NCI-H82 (cell line): ENCODE measurements around the gene STX18.
A peak's percentile ranks its signal among the peaks of the same experiment; 100 is the strongest.
"Not testable (repeated sequence)": the region's sequence is repeated elsewhere in the genome, so short reads cannot be mapped to it uniquely, and the experiment has no call there.

Source experiments
- DNase-seq: peaks from one replicate; lab custom pipeline; 2025; lab: John Stamatoyannopoulos, UW

Gene STX18

DNA sequence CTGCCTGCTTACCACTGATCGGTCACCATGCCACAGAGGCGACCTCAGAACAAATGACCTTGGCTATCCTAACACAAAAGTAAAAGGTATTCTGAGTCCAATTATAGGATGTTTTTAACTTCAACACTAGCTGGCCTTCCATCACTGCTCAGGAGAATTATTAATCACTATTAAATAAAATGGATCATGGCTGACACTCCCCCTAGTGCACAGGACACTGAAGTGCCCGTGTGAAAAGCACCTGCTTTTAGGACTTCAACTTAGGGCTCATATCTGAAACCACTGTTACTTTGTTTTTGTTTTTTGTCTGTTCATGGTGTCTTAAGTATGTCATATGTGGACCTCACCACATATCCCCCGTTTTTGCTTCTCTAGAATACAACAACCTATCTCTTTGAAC, 33.9 kb downstream of the STX18 start:
- DNase-seq: peak; percentile 5

DNA sequence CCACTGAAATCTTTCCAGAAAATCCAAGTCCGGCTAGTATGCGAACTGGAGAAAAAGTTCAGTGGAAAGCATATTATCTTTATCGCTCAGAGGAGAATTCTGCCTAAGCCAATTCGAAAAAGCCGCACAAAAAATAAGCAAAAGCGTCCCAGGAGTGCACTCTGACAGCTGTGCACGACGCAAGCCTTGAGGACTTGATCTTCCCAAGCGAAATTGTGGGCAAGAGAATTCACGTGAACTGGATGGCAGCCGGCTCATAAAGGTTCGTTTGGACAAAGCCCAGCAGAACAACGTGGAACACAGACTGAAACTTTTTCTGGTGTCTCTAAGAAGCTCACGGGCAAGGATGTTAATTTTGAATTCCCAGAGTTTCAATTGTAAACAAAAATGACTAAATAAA, 34.4 kb downstream of the STX18 start:
- no peak for DNase-seq

DNA sequence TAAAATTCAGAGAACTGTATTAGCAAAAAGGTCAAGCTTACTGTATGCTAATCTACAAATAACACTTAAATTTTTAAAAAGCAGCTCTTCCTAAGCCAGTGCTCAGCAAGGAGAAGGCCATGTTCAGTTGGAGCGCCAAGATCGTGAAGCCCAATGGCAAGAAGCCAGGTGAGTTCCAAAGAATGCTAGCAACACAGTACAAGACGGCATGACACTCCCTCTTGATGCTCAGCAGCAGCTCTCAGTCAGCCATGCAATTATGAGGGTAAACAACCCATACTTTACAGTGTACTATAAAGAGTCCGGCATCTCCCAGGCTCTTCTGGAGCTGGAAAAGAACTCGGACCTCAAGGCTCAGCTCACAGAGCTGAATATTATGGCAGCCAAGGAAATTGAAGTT, 34.9 kb downstream of the STX18 start:
- DNase-seq: no peak

DNA sequence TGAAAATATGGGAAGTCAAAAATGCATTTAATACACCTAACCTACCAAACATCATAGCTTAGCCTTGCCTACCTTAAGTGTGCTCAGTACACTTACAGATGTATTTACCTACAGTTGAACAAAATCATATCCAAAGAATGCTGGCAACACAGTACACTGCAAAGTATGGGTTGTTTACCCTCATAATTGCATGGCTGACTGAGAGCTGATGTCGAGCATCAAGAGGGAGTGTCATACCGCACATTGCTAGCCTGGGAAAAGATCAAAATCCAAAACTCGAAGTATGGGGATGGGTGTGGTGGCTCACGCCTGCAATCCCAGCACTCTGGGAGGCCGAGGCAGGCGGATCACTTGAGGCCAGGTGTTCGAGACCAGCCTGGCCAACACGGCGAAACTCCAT, 36.6 kb downstream of the STX18 start:
- not testable (repeated sequence) for DNase-seq

DNA sequence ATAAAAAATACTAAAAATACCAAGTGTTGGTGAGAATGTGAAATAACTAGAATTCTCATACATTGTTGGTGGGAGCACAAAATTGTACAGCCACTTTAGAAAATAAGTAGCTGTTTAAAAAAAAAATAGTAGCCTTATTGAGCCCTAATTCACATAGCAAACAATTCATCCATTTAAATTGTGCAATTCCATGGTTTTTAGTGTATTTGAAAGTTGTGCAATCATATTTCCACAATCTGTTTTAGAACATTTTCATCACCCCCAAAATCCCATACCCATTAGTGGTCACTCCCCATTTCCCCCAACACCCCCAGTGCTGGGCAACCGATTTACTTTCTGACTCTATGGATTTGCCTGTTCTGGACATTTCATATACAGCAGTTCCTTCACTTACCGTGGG, 37.1 kb downstream of the STX18 start:
- DNase-seq: no peak

DNA sequence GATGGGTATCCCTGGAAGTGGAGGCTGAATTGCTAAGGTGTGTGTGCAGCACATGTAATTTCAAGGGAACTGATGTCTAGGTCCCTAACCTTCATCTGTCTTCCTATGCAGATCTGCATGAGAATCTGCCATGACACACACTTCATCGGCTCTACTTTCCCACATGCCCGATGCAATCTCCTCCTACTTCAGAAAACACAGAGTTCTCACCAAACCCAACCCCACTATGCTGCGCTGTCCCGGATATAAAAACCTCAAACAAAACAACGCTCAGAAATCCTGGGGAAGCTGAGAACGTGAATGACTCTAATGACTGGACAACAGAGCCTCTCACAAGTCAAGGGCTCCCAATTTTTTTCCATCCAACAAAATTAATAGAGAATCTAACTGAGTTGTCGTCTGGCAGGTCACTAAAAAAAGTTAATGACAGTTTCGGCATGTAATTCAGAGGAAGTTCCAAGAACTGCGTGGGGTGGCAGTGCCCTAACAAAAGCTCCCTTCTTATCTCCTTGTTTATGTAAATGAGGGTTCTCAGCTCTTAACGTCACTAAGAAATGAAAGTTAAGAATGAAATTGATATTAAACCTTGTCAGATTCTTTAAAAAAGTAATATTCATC, 39.0 kb downstream of the STX18 start:
- DNase-seq: no peak

DNA sequence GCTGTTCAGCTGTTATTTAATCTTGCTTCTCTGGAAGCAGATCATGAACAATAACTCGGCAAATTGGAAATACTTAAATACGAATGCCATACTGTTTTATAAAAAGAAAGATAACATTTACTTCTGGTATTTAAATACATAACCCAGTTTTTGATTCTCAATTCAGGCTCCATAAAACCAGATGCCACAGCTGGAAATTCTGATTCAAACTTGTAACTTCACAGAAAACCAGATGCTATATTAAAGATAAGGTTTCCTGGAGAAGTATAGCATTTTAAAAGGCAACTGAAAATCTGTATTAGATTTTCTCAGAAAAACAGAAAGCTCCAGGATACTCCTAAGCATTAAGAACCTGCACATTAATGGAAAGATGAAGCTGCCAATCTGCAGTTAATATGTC, 40.2 kb downstream of the STX18 start:
- no peak for DNase-seq

DNA sequence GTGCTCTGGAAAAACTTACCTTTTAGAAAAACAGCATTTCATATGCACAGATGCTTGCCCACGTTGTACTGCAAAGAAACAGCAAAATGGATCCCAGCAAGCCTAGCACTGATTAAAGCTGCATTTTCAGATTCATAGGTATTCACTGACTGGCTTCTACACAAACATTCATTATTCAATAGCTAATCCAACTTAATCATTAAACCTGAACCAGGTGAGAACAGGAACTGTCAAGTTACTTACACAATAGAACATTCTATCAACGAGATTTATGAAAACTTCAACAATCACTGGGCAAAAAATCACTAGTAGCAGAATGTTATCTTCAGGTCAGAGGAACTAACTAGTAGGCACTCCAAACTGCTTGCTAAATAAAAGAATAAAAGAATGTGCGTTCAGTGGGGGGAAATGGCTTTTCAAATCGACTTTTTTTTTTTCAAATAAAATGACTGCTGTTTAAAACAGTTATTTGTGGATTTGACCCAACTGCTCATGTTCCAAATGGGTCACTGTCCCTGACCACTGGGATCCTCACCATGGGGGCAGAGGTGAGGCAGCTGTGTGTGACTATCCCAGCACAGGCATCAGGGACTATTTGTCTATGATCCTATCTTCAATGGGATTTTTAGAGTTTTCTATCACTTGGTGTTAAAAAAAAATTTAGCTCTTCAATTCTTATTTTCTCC, 42.3 kb downstream of the STX18 start:
- no peak for DNase-seq

DNA sequence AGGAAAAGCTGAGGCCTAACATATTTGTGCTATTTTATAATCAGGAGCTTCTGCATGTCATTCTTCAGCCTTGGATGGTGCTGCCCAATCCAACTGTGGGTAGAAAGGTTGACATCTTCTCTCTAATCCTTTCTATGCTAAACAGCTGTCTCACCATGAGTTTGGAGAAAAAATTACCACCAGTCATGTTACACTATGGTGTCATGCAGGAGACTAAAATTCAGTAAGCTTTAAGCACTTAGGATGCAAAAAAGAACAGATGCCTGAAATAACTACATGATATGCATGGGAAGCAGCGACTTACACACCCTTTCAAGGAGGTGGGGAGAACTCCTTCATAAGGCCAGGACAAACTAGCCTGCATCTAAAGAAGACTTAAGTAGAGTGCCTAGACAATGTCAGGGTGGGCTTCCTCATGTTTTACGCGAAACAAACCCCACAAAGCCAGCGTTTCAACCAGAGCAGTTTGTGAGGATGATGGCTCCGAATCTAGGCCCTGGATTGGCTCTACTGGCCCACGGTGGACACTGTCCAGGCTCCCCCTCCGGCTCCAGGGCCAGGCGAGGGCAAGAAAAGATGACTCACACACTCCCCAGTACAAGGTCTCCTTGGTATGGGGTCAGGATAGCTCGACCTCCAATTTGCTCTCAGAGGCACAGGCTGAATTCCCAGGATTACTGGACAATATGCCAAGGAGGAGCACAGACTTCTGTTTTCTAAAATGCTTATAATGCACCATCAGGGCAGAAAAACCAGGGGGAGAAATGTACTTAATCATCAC, 45.1 kb downstream of the STX18 start:
- DNase-seq: peak; percentile 1

DNA sequence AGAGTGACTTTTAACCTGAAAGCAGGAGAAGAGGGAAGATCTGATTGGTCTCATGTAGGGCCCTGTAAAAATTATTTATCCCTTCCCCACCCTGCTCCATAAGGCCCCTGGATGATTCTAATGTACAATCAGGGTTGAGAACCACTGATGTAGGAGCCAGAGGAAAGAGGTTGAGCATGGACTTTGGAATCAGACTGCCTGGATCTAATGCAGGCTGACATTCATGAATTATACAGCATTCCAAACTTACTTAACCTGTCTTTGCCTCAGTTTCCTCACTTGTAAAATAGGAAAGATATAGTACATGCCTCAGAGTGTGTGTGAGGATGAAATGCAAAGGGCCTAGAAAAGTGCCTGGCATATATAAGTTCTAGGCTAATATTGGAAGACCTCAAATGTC, 47.0 kb downstream of the STX18 start:
- no peak for DNase-seq

DNA sequence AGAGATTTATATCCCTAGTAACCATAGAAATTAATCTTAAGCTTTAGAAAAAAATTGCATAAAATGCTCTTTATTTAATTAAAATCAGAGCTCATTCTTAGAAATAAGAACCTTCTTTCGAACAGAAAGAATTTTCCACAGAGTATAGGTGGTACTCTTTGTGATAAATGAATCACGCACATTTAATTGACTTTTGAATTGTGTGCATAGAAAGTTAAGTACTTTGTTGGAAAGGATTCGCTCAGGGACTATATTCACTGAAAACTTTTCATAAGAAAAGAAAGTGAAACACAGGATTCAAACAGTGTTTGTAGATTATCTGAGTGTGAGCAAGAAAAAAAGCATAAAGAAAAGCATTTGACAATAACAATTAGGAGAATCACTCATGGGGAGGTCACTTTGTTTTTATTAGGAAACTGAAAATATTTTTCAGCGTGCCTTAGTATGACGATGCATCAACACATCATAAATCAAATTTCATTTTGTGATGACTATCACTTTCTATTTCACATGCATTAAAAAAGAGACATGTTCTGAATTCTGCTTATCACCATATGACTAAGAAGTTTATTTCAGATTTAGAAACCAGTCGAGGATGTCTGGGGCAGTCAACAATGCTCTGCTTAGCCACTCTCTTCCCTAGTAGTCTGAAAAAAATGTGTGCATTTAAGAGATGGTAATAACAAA, 49.5 kb downstream of the STX18 start:
- DNase-seq: no peak

DNA sequence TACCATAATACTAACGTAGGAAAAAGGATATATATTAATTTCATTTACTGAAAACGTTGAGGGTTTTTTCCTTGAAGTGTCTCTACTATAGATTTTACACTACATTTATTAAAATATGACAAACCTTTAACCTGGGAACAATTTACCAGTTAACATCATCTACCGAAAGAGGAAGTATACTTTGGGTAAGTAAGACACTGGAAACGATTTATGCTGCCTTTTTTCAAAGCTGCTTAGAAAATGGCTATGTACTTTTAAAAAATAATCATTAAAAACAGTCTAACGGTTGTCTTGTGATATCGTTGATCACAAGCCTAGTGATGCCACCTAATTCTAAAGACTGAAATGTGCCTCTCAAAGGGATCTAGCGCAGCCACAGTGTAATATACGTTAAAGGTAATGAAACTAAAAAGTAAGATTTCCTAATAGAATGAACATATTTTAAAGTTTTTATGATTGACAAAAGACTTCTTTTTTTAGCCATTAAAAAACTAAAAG, 50.4 kb downstream of the STX18 start:
- DNase-seq: no peak

DNA sequence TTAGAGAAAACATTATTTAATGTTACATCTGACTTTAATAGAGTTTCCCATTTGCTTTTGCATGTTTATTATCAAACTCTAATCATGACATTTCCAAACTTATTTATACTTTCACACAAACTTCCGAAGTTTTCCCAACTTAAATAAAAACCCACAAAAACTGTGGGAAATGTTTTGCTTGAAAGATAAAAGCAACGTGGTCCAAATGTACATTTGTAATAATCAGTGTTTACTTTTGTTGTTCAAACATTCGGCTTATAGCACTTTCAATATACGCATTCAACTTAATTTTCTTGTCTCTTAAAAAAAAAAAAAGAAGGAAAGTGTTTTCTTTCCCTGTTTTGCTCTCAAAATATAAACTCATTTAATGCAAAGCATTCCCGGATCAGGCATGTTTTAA, 51.0 kb downstream of the STX18 start:
- DNase-seq: no peak

DNA sequence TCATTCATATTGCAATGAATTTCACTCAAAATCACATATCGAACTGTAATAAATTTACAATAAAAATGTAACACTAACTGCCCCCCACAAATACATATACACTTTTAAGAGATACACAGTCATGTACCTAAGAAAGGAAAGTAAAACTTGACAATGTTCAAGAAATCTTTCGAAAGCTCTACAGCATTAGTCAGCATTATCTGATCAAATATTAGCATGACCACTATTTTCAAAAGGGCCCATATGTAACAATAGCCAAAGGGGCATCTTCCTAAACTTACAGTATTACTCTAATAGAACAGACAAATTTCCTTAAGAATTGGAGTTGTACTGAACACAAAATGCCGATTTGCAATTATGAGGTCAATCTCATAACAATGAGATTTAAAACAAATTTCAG, 51.8 kb downstream of the STX18 start:
- DNase-seq: no peak

DNA sequence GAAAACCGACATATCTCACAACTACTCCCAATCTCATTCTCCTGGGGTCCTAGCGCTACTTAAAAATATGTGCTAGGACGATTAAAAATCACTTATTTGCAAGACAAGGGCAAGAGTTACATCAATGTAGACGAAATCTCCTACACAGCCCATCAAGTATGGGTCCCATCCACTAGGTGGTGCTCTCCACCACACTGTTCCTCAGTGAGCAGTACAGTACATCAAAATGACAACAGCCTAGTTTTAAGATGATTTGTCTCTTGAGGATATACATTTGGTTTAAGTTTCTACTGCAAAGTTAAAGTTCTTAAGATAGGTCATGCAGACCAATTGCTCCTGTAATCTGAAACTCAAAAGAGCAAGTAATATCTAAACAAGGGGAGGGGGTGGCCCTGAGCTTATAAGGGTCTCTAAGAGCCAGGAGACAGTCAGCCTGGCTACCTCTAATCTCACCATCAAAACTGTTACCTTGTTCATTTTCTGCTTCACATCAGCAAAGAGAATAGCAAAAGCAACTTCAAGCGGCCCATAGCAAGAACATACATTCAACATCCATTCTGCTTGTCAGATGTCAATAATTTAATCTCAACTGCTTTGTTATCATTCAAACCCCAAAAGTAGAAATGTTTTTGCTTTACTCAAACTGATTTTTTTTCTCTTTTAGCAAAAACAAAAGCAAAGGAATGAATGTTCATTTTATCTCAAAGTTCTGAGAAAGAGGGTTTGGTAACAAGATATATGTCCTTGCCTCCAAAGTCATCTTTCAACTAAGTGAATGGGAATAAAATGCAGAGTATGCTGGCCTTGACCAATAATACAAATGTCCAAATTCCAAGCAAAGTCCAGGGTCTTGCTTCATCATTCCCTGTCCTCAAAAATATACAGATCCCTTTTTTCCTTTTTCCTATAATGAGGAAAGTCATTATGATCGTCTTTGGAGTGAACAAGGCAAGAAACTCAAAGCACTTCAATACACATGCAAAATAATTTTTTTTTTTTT, 53.1 kb downstream of the STX18 start:
- DNase-seq: peak; percentile 80

DNA sequence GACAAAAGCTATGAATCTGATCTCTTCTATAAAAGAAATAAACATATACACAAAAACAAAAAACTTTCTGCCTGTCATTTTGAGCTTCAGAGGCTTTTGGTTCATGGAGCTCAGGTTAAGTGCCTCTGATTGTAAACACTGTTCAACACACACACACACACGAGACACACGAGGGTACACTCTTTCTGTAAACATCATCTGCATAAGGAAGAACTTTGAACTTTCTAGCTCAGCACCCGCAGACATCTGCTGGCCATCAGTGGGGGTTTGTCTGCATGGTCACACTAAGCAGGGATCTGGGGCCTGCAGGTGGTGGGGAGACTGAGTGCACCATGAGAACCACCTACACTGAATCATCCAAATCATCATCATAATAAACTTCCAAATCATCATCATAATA, 54.9 kb downstream of the STX18 start:
- no peak for DNase-seq

DNA sequence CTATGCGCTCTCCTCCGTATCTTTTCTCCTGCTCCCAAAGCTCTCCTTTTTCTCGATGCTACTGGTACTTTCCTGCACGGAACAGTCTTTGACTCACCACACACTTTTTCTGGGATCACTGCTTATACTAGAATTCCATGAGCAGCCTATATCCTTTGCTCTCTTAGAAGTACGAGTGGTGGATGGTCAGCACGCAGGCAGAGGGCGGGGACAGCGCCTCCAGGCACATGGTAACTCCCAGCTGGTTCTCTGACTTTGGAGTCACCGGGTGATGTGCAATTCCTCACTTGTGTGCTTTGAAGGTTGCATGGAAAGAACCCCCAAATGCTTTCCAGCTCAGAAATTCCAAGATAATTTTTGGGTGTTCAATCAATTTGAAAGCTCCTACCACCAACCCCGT, 56.0 kb downstream of the STX18 start:
- DNase-seq: no peak

DNA sequence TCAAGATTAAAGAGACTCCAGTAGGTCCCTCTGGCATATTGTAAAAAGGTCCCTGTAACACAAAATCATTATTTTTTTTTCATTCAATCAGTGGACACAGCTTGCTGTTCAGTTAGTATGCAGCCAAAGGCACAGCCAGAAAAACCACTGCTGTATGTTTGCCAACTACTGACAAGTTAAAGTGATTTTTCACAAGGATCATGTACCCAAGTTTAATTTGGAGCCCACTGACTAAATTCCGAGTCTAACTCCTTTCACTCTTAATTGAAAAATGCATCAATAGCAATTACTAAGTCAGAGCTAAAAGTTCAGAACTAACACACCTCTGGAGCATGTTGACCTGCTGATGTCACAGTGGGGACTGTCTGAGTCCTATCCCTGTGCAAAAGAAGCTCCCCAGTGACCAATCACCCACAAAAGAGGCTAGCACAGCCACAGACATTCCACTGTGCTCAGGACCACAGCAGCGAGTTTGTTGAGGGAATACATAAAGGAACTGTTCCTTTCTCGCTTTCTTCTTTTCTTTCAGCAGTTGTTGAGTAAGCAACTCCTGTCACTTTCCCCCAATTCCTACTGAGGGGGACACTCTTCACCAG, 60.4 kb downstream of the STX18 start:
- no peak for DNase-seq

DNA sequence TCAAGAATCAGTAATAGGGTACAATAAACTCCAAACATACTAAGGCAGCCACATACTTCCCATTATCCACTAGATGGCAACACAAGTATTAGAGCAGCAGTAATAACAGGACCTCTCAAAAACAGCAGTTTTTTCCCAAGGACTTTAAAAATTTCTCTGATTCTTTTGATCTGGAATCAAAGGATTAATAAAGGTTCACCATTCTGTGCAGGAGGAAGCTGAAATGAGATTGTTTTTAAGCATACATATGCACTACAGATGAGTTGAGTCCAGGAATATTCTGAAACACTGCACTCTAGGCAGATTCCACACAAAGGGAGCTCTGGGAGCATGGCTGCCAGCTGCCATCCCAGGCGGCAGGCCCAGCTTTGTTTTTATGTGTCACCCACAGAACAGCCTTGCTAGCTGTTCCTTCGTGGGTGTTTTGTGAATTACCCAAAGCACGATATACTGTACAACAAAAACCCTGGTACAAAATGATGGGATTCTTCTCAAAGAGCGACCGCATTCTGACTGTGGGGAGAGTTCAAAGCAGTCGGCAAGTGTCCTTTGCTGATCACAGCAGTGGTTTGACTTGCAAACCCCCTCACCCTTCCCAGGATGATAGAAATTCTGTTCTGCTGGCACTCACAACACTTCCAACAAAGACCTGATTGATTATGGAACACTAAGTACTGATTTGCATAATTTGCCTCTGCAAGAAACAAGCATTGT, 61.0 kb downstream of the STX18 start:
- peak; percentile 17 for DNase-seq

DNA sequence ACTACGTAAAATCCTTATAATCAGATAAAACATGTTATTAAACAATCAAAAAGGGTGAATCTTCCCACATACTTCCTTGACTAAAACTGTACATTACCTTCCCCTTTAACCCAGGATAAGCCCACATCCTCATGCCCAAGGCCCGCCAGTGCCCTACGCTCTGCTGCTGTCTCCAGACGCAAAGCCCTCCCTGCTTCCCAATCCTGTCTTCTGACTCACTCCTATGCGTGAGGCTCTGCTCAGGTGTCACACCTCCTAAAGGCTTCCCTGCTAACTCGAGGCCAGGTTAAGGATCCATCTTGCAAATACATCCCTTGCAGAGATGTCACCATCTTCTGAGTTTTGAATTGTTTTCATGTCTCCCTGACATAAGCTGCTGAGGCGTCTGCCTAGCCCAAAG, 61.6 kb downstream of the STX18 start:
- DNase-seq: no peak
